ENCODE measurements around the gene OPN1MW3.
"Not testable (repeated sequence)": the region's sequence is repeated elsewhere in the genome, so short reads cannot be mapped to it uniquely, and the experiment has no call there.

Gene OPN1MW3

GRCh38 chrX:154257282-154257681, at the start of gene OPN1MW3:
Gene OPN1MW3, plus strand, starts transcription at chrX:154257582. Its CDS starts 38 bp downstream, at chrX:154257620.
- not testable (repeated sequence) for DNase-seq (ENCODE audit: low read depth in 2 of 2)

- DNase-seq (ENCODE audit: low read depth in 2 of 2) = not testable (repeated sequence)
Observed at GRCh38 chrX:154209670-154210418, 47.5 kb upstream of the OPN1MW3 start.

GRCh38 chrX:154211057-154211456, 46.3 kb upstream of the OPN1MW3 start:
- DNase-seq (ENCODE audit: low read depth in 2 of 2) = not testable (repeated sequence)

DNA sequence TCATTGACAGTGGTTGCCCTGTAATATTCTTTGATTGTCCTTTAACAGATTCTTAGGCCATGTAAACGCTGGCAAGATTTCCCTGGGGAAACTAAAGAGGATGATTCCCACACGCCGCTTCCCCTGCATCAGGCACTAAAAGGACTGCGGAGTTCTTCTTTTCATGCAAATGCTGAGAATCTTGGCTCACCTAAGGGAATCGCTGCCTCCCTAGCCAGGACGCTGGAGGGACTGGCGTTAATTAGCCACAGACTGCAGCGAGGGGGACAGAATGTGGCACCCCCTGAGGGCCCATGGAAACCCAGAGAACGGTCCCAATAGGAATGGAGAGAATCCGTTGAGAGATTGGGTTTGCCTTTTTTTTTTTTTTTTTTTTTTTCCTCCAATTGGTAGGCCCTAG, 45.9 kb upstream of the OPN1MW3 start:
- not testable (repeated sequence) for DNase-seq (ENCODE audit: low read depth in 2 of 2)

- not testable (repeated sequence) for DNase-seq (ENCODE audit: low read depth in 2 of 2)
Observed at GRCh38 chrX:154219456-154219855, 37.9 kb upstream of the OPN1MW3 start, which contains the start of gene OPN1MW2. Gene OPN1MW2, plus strand, starts transcription at chrX:154219756. Its CDS starts 60 bp downstream, at chrX:154219816.

DNA sequence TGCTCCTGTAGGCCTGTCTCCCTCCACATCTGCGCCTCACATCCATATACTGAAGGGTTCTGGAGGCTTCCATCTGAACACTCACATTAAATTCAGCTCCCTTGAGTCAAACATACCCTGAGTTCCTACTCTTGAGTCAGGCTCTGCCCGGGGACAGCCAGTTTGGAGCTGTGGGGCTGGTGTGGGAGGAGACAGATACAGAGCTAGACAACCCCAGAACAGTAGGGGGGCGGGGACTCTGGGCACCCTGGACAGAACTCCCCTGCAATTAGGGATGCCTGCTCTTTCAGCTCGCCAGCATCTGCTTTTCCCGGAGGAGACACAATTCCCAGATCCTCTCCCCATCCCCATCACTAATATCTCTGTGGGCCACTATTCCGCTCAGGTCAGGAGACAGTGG, 32.1 kb upstream of the OPN1MW3 start:
- DNase-seq (ENCODE audit: low read depth in 2 of 2) = not testable (repeated sequence)

DNA sequence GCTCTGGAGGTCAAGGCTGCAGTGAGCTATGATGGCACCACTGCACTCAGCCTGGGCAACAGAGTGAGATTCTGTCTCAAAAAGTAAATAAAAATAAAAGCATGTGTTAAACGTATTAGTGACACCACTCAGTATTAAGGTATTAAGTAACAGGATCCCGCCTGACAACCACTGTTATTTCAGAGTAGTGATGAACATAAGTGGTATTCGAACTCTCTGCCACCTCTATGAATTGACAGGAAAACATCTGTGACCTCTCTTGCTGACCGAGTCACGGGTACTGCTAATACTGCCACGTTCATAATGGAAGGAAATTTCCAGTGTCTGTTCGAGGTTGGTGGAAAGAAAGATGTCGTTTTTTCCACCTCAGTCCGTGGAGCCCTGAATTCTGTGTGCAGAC, 30.7 kb upstream of the OPN1MW3 start:
- DNase-seq (ENCODE audit: low read depth in 2 of 2) = not testable (repeated sequence)

DNA sequence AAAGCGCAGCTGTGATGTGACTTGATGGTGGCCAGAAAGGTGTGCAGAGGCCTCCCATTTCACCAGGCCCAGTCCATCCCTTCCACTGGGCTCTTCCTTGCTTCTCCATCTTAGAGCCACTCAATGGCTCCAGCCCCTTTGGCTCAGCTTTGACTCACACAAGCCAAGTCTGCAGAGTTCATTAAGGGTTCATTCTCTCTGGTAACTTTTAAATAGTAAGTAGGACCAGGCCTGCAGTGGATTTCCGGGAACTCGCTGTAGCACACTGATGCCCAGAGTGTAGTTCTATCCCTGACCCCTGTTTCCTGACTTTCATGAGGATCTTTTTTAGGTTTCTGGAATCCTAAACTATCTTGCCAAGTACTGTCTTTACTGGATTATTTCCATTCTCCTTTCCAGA, 25.9 kb upstream of the OPN1MW3 start:
- not testable (repeated sequence) for DNase-seq (ENCODE audit: low read depth in 2 of 2)

GRCh38 chrX:154233620-154234019, 23.8 kb upstream of the OPN1MW3 start:
- not testable (repeated sequence) for DNase-seq (ENCODE audit: low read depth in 2 of 2)

- not testable (repeated sequence) for DNase-seq (ENCODE audit: low read depth in 2 of 2)
Observed at GRCh38 chrX:154238939-154239559, 18.3 kb upstream of the OPN1MW3 start.

DNA sequence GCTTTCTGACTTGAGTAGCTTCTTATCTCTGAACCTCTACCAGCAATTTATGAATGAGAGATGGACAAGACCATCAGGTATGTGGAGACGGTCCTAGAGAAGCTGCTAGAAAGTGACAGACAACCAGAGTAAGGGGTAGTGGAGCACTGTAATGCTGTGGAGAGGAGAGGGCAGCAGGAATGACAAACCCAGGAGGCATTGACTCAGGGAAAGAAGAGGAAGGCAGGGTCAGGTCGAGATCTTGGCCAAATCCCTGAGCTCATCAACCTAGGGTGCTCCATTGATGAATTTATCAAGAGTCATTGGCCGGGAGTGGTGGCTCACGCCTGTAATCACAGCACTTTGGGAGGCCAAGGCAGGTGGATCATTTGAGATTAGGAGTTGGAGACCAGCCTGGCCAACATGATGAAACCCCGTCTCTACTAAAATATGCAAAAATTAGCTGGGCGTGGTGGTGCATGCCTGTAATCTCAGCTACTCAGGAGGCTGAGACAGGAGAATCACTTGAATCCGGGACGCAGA, 17.3 kb upstream of the OPN1MW3 start:
- not testable (repeated sequence) for DNase-seq (ENCODE audit: low read depth in 2 of 2)

GRCh38 chrX:154247377-154248045, 9.9 kb upstream of the OPN1MW3 start:
- not testable (repeated sequence) for DNase-seq (ENCODE audit: low read depth in 2 of 2)

DNA sequence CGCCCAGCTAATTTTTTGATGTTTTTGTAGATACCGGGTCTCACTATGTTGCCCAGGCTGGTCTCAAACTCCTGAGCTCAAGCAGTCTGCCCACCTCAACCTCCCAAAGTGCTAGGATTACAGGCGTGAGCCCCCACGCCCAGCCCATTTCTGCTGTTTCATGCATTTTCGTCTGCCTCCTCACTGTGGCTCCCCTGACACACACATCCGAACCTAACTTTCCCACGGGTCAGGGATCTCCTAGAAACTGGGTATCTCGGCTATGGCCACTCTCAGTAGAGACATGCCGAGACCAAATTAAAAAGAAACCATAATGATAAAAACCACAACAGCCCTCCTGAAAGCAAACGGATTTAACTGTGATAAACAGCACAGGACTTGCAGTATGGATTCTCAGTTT, 9.3 kb upstream of the OPN1MW3 start:
- DNase-seq (ENCODE audit: low read depth in 2 of 2) = not testable (repeated sequence)

DNA sequence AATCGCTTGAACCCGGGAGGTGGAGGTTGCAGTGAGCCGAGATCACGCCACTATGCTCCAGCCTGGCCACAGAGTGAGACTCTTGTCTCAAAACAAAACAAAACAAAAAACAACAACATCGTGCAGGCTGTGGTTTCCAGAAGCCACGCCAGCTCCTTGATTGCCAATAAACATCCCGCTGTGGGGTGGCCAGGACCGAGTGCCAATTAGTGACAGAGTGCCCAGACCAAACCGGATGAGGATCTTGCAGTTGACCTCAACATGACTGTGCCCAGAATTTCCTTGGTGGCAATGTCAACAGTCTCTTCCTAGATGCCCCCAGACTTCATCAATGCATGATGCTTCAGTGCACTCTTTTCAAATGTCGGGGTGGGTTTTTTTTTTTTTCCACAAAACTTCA, 1.3 kb downstream of the OPN1MW3 start:
- DNase-seq (ENCODE audit: low read depth in 2 of 2) = not testable (repeated sequence)

- not testable (repeated sequence) for DNase-seq (ENCODE audit: low read depth in 2 of 2)
Observed at GRCh38 chrX:154263072-154263471, 5.7 kb downstream of the OPN1MW3 start.

DNA sequence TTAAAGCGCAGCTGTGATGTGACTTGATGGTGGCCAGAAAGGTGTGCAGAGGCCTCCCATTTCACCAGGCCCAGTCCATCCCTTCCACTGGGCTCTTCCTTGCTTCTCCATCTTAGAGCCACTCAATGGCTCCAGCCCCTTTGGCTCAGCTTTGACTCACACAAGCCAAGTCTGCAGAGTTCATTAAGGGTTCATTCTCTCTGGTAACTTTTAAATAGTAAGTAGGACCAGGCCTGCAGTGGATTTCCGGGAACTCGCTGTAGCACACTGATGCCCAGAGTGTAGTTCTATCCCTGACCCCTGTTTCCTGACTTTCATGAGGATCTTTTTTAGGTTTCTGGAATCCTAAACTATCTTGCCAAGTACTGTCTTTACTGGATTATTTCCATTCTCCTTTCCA, 11.9 kb downstream of the OPN1MW3 start:
- DNase-seq (ENCODE audit: low read depth in 2 of 2) = not testable (repeated sequence)

- not testable (repeated sequence) for DNase-seq (ENCODE audit: low read depth in 2 of 2)
Observed at GRCh38 chrX:154284489-154285338, 27.3 kb downstream of the OPN1MW3 start.

DNA sequence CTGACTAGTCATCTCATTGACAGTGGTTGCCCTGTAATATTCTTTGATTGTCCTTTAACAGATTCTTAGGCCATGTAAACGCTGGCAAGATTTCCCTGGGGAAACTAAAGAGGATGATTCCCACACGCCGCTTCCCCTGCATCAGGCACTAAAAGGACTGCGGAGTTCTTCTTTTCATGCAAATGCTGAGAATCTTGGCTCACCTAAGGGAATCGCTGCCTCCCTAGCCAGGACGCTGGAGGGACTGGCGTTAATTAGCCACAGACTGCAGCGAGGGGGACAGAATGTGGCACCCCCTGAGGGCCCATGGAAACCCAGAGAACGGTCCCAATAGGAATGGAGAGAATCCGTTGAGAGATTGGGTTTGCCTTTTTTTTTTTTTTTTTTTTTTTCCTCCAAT, 29.0 kb downstream of the OPN1MW3 start:
- DNase-seq (ENCODE audit: low read depth in 2 of 2) = not testable (repeated sequence)

DNA sequence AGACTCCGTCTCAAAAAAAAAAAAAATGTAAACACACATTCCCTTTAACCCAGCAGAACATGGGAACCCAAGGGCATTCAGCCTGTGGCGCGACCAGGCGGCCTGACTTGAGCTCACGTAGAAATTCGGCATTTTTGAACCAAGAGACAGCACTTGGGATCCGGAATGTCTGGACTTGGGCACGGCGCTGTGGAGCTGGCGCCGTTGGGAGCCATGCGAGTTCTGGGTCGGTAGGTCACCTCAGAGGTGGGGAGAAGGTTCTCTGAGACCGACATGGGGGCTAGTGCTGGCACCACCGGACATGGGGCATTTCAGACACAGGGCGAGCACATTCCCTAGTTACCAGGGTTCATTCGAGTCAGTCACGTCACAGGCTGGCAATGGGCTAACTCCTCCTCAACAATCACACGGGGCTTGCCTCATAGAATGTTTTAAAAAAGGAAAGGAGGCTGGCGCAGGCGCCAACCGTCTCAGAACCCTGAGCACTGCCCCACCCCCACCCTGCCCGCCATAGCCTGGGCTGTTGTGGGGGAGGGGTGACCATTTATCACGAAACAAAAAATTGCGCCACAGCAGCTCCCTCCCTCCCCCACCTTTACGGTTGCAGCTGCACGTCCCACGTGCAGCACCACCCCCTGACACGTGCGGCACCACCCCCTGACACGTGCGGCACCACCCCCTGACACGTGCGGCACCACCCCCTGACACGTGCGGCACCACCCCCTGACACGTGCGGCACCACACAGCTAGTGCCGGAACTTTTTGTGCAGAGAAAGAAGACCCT, 37.6 kb downstream of the OPN1MW3 start, which contains the start of gene TEX28:
Gene TEX28 (minus strand): TSS at position 334 of the 784 bp plus-strand sequence. CDS start 3,007 bp downstream, outside the sequence.
- DNase-seq (ENCODE audit: low read depth in 2 of 2) = no peak

DNA sequence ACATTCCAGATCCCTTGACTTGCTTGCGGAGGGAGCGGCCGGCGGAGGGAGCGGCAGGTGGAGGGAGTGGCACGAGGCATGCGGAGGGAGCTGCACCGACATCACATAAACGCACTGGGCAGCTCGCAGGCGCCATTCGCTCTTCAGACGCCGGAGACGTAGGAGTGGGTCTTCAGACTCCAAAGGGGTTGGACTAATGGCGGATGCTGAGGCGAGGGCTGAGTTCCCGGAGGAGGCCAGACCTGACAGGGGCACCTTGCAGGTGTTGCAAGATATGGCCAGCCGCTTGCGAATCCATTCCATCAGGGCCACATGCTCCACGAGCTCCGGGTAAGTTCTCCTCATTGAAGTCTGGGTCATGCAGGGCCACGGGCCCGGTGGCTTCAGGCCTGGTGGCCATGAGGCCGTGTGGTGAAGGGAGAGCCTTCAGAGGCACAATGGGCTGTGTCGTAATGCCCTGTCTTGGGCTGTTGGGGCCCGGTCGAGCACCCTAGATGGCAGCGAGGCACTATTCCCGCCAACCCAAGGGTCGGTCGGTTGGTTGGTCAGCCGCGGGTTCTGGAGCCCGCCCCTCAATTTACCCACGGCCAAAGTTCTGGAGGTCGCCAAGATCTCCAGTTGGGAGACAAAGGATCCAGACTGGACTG, 38.4 kb downstream of the OPN1MW3 start, which contains the start of gene TKTL1:
Gene TKTL1 (plus strand): TSS at position 132 of the 647 bp plus-strand sequence. CDS start 65 bp downstream, at position 197.
- no peak for DNase-seq (ENCODE audit: low read depth in 2 of 2)

Measured in stimulated activated CD4-positive, alpha-beta T cell treated with anti-CD3 and anti-CD28 coated beads, Interleukin-15, amount 100 ng/mL, for 48 hours (primary cell).